ENCODE measurements around the gene FAM219A. TPM values are rescaled to one million over a fixed set of nuclear protein-coding genes. Genes with fewer than 3 reads are reported as not detected.

FAM219A gene
- total RNA-seq, 4 donors from 2014 or later: 4.0 to 7.6 (median 5.2) TPM

DNA sequence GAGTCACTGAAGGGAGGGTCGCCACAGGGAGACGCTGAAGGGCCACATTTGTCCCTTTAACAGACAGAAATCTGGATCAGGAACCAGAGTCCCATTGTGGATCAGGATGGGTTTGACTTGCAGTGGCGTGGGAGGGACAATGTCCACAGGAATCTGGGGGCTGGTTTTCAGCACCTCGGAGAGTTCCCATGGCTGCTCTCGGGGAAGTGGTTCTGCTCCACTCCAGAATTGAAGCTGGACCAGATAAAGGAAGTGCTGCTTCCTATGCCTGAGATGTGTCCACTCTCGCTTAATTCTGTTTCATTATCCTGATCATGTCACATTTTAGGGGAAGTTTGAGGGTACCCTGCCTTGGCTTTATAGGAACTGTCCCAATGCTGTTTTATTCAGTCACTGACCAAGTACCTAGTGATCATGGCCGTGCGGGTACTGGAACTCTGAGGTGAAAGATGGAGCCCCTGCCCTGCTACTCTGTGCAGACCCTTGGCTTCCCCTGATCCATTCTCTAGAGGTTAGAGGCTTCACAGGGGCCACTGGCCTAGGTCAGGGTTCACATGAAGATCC is 35.7 kb upstream of the FAM219A start:
- H3K27ac ChIP-seq: no peak overlapping the region
- intact Hi-C loops (cut with DNase I): no loop called here
- no peaks in the 10 kb centered on the region for H3K4me1 ChIP-seq
- WGBS, 2 donors: 18 to 33% methylated on average over 7 of the region's 8 CpGs
- no peaks in the 10 kb centered on the region for H3K9me3 ChIP-seq
- TF ChIP-seq, protein P1, sequence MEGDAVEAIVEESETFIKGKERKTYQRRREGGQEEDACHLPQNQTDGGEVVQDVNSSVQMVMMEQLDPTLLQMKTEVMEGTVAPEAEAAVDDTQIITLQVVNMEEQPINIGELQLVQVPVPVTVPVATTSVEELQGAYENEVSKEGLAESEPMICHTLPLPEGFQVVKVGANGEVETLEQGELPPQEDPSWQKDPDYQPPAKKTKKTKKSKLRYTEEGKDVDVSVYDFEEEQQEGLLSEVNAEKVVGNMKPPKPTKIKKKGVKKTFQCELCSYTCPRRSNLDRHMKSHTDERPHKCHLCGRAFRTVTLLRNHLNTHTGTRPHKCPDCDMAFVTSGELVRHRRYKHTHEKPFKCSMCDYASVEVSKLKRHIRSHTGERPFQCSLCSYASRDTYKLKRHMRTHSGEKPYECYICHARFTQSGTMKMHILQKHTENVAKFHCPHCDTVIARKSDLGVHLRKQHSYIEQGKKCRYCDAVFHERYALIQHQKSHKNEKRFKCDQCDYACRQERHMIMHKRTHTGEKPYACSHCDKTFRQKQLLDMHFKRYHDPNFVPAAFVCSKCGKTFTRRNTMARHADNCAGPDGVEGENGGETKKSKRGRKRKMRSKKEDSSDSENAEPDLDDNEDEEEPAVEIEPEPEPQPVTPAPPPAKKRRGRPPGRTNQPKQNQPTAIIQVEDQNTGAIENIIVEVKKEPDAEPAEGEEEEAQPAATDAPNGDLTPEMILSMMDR (IDR thresholded peaks at IDR 0.05): no peak
- TF ChIP-seq POLR2A (IDR thresholded peaks at IDR 0.05): no peak
- peaks cover 0 to 16% (median 0%) of the 10 kb centered on the region in 4 donors for H3K27me3 ChIP-seq
- DNase-seq: no peak
- H3K36me3 ChIP-seq: no peaks in the 10 kb centered on the region
- no peak overlapping the region for H3K4me3 ChIP-seq

DNA sequence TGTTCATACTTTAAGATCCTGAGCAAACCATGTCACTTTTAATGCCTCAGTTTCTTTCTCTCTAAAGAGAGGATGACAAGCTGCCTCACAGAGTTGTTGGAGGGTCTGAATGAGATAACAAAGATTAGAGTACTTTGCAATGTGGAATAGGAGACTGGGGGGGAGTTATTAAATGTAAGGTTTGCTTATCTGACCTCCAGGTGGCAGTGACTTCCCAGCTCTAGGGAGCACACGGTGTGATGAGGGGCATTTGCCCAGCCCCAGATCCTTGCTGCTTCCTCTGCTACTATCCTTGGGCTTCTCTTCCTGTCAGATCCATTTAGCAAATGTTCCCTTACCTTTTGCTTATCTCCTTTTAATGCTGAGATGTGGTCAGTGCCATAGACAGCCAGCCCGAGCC is 33.7 kb upstream of the FAM219A start:
- H3K4me1 ChIP-seq: no peaks in the 10 kb centered on the region
- H3K4me3 ChIP-seq: no peak overlapping the region
- H3K9me3 ChIP-seq: no peaks in the 10 kb centered on the region
- 0 to 20% methylated on average over 1 to 2 of the region's 2 CpGs for WGBS, 2 donors
- peaks cover 0 to 27% (median 0%) of the 10 kb centered on the region in 4 donors for H3K27me3 ChIP-seq
- no peak overlapping the region for H3K27ac ChIP-seq
- DNase-seq: no peak
- H3K36me3 ChIP-seq: no peaks in the 10 kb centered on the region
- intact Hi-C loops (cut with DNase I): no loop called here
- TF ChIP-seq, protein P1 (IDR thresholded peaks at IDR 0.05): no peak
- TF ChIP-seq POLR2A (IDR thresholded peaks at IDR 0.05): no peak

DNA sequence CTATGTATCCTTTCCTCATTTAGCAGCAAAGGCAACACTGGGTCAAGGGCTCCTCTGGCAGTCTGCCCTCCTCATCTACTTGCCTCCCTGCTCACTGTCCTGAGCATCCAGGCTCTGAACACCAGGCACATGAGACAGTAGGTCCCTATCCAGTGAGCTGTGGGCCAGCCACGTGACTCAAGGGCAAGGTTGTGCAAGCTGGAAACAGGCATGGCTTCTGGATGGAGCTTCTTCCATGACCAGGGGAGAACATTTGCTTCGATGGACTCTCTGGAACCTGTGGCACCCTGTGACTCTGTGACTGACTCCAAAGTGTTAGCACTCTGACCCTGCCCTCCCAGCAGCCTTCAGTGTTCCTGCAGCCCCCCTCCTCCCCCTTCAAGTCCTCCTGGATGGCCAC is 33.2 kb upstream of the FAM219A start:
- Histone ChIP-seq H3K27ac (no peak overlapping the region), H3K4me3 (no peak overlapping the region), H3K27me3 (peaks cover 0 to 27% (median 0%) of the 10 kb centered on the region in 4 donors), H3K9me3 (no peaks in the 10 kb centered on the region), H3K36me3 (no peaks in the 10 kb centered on the region), H3K4me1 (no peaks in the 10 kb centered on the region)
- 20 to 35% methylated on average over 1 to 2 of the region's 2 CpGs for whole genome bisulfite sequencing, 2 donors
- no peak for DNase-seq
- no peak for TF ChIP-seq POLR2A (IDR thresholded peaks at IDR 0.05)
- TF ChIP-seq, protein P1 (IDR thresholded peaks at IDR 0.05): no peak
- intact Hi-C loops (cut with DNase I): no loop called here

DNA sequence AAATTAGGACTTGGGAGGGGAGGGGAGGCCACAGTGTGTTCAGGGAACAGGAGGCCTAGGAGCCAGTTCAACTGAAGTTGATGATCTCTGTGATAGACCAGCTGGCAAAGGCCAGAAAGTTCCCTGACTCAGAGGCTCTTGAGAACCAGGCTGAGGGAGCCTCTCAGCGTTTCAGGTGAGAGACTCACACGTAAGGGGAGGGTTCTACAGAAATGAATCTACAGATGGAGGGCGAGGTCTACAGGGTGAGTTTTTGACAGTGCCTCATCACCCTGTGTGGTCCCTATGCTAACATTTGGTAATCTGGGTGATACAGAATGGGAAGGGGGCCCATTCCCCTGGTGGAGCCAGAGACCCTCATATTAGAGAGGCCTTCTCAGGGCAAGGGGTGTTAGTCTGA is 32.4 kb upstream of the FAM219A start:
- Histone ChIP-seq H3K27ac (no peak overlapping the region), H3K36me3 (no peaks in the 10 kb centered on the region), H3K4me3 (no peak overlapping the region), H3K4me1 (no peaks in the 10 kb centered on the region), H3K9me3 (no peaks in the 10 kb centered on the region), H3K27me3 (peaks cover 0 to 27% (median 0%) of the 10 kb centered on the region in 4 donors)
- TF ChIP-seq POLR2A (IDR thresholded peaks at IDR 0.05): no peak
- 38 to 45% methylated on average over 3 of the region's 3 CpGs for whole genome bisulfite sequencing, 2 donors
- no peak for DNase-seq
- intact Hi-C loops (cut with DNase I): no loop called here

DNA sequence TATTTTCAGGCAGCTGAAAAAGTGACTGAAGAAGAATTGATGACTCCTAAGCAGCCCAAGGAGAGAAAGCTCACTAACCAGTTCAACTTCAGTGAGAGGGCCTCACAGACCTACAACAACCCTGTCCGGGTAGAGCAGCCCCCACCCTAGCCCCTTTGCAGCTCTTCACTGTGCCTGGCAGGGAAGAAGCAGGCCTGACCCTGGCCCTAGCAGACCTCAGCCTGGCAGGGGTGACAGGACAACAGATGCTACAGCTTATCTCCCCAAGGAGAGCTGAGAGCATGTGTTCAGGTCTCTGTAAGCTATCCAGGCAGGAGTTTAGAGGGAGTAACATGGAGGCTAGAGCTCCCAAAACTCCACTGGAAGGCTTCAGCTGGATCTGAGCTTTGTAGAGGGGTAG is 32.0 kb upstream of the FAM219A start:
- no peak for TF ChIP-seq POLR2A (IDR thresholded peaks at IDR 0.05)
- TF ChIP-seq, protein P1 (IDR thresholded peaks at IDR 0.05): no peak
- H3K9me3 ChIP-seq: no peaks in the 10 kb centered on the region
- H3K4me1 ChIP-seq: no peaks in the 10 kb centered on the region
- H3K27ac ChIP-seq: no peak overlapping the region
- peaks cover 0 to 27% (median 0%) of the 10 kb centered on the region in 4 donors for H3K27me3 ChIP-seq
- no peak overlapping the region for H3K4me3 ChIP-seq
- intact Hi-C loops (cut with DNase I): no loop called here
- 20 to 44% methylated on average over 1 of the region's 1 CpG for WGBS, 2 donors
- DNase-seq: no peak
- no peaks in the 10 kb centered on the region for H3K36me3 ChIP-seq

DNA sequence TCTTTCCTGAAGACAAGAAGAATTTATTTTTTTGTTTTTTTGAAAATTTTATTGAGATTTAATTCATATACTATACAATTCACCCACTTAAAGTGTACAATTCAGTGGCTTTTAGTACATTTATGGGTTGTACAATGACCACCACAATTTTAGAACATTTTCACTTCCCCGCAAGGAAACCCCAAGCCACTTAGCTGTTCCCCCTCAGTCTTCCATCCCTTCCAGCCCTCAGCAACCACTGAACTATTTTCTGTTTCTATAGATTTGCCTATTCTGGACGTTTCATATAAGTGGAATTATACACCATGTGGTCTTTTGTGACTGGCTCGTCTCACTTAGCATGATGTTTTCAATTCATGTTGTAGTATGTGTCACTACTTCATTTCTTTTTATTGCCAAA is 28.2 kb upstream of the FAM219A start:
- TF ChIP-seq, protein P1 (IDR thresholded peaks at IDR 0.05): no peak
- TF ChIP-seq POLR2A (IDR thresholded peaks at IDR 0.05): no peak
- no peaks in the 10 kb centered on the region for H3K9me3 ChIP-seq
- H3K4me1 ChIP-seq: no peaks in the 10 kb centered on the region
- DNase-seq: no peak
- H3K36me3 ChIP-seq: no peaks in the 10 kb centered on the region
- peaks cover 0 to 23% (median 0%) of the 10 kb centered on the region in 4 donors for H3K27me3 ChIP-seq
- 52 to 56% methylated on average over 3 of the region's 3 CpGs for WGBS, 2 donors
- H3K4me3 ChIP-seq: no peak overlapping the region
- intact Hi-C loops (cut with DNase I): no loop called here
- no peak overlapping the region for H3K27ac ChIP-seq

Data from esophagus squamous epithelium (tissue), 5 donors.